ENCODE data around the gene SETD7.

The SETD7 gene

GRCh38 chr4:139585473-139585872 is 29.5 kb upstream of the SETD7 start:
- no peak for TF ChIP-seq CTCF (IDR thresholded peaks at IDR 0.05; ENCODE audit: low read depth, low read length)

GRCh38 chr4:139584784-139585183 is 28.8 kb upstream of the SETD7 start:
- DNase-seq (ENCODE audit: extremely low read depth, low read depth), result no peak
- no peak for TF ChIP-seq CTCF (IDR thresholded peaks at IDR 0.05; ENCODE audit: low read depth, low read length)

More at GRCh38 chr4:139585473-139585872, 29.5 kb upstream of the SETD7 start:
- no peak for DNase-seq (ENCODE audit: extremely low read depth, low read depth)

DNA sequence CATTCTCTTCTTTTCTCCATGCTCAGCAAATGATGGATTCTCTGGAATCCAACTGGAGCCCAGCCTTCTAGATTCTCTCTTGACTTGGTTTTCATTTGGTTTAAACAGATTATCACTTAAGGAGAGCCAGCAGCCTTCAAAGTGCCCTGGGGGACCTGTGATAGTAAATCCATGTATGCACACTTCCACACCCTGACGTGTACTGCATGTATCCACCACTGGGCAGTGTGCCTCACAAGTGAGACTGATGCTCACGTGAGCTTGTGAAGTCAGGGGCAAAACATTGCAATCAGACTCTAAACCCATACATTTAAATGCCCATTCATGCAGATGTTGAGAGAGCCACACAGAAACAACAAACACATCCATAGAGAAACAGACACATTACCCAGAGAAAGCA is 28.0 kb upstream of the SETD7 start:
- no peak for DNase-seq (ENCODE audit: extremely low read depth, low read depth)
- TF ChIP-seq CTCF (IDR thresholded peaks at IDR 0.05; ENCODE audit: low read depth, low read length), result no peak

DNA sequence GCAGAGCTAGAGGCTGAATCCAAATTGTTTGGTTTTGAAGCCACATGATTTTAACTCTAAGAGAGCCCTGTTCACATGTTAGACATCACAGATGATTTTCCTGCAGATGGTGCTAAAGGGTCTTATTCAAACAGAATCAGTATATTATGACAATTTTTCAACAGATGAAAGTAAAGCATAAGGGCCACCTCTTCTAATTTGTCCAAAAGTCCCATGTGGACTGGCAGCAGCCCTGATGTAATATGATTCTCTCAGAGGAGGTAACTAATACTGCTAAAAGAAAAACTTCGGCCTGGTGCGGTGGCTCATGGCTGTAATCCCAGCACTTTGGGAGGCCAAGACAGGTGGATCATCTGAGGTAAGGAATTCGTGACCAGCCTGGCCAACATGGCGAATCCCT is 26.0 kb upstream of the SETD7 start:
- TF ChIP-seq CTCF (IDR thresholded peaks at IDR 0.05; ENCODE audit: low read depth, low read length), result peak; percentile 18

DNA sequence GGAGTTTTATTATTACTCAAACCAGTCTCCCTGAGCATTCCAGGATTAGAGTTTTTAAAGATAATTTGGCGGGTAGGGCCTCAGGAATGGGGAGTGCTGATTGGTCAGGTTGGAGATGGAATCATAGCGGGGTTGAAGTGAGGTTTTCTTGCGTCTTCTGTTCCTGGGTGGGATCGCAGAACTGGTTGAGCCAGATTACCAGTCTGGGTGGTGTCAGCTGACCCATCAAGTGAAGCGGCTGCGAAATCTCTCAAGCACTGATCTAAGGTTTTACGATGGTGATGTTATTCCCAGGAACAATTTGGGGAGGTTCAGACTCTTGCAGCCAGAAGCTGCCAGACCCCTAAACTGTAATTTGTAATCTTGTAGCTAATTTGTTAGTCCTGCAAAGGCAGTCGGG is 25.1 kb upstream of the SETD7 start:
- DNase-seq (ENCODE audit: extremely low read depth, low read depth), result no peak
- TF ChIP-seq CTCF (IDR thresholded peaks at IDR 0.05; ENCODE audit: low read depth, low read length), result no peak

More for the DNA sequence above, 26.0 kb upstream of the SETD7 start:
- DNase-seq (ENCODE audit: extremely low read depth, low read depth), result no peak

DNA sequence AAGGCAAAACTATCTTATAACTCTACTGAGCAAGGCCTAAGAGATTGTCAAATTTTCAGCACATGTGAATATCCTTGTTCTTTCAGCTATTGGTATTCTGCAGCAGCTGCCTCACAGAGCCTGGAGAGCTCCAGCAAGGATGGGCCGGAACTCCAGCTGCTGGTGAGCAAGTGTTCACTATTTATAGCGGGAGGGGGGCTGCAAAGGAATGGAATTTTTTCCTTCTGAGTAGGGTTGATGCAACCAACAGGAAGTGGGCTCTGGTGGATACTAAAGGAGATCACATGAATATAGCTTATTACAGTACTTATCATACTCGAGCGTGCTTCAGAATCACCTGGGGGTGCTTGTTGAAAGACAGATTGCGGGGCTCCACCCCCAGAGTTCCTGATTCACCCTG is 20.2 kb upstream of the SETD7 start:
- DNase-seq (ENCODE audit: extremely low read depth, low read depth), result no peak
- TF ChIP-seq CTCF (IDR thresholded peaks at IDR 0.05; ENCODE audit: low read depth, low read length), result no peak

DNA sequence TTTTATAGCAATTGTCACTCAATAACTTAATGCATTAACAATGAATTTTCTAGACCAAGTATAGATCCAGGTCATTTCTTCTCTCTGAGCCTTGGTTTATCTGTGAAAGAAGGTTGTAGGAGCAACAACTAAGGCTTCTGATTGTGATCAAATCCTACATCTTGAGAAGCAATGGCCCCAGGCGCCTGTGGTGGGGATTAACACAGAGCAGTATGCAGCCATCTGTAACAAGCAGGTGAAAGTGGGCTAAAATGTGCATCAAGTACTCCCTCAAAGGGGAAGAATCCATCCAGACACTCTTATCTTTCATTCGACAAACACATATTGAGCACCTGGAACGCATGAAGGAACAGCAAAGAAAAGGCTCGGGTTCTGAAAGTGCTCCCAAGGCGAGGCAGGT is 19.1 kb upstream of the SETD7 start:
- no peak for DNase-seq (ENCODE audit: extremely low read depth, low read depth)
- TF ChIP-seq CTCF (IDR thresholded peaks at IDR 0.05; ENCODE audit: low read depth, low read length), result no peak

All from AG09319 (cell line).